ENCODE data around the gene TREML4. TPM values are rescaled to one million over a fixed set of nuclear protein-coding genes. Genes with fewer than 3 reads are reported as not detected.
"Not testable (repeated sequence)": the region's sequence is repeated elsewhere in the genome, so short reads cannot be mapped to it uniquely, and the experiment has no call there.

TREML4 gene
- total and polyA plus RNA-seq, 2 experiments from 2014 or later: not detected

- DNase-seq (ENCODE audit: low spot score): no peak
- H3K4me3 ChIP-seq: no peak overlapping the region
- H3K9me2 ChIP-seq (replicated peaks; ENCODE audit: insufficient read depth): no peaks in the 10 kb centered on the region
- H2AFZ ChIP-seq: no peak overlapping the region
- peaks cover 33% of the 10 kb centered on the region for H3K27me3 ChIP-seq
- no peaks in the 10 kb centered on the region for H3K79me2 ChIP-seq
- H4K20me1 ChIP-seq (ENCODE audit: insufficient read depth, poor library complexity, severe bottlenecking): no peaks in the 10 kb centered on the region
- TF ChIP-seq EZH2 (IDR thresholded peaks at IDR 0.05; ENCODE audit: borderline replicate concordance) (no peak), CTCF (IDR thresholded peaks at IDR 0.05; ENCODE audit: poor library complexity) (no peak), EZH2phosphoT487 (IDR thresholded peaks at IDR 0.05; ENCODE audit: low read depth, severe bottlenecking, unreplicated experiment) (no peak)
- no peaks in the 10 kb centered on the region for H3K9me3 ChIP-seq (ENCODE audit: low read depth)
- WGBS (ENCODE audit: low lambda C conversion rate, missing lambda C conversion rate): 85% methylated on average over 4 of the region's 4 CpGs
- H3K36me3 ChIP-seq (replicated peaks; ENCODE audit: insufficient read depth, low read depth): no peaks in the 10 kb centered on the region
- peaks cover 5% of the 10 kb centered on the region for H3K4me1 ChIP-seq (ENCODE audit: insufficient read depth)
- no peak overlapping the region for H3K27ac ChIP-seq
- no peak overlapping the region for H3K4me2 ChIP-seq
Observed at GRCh38 chr6:41236276-41236675, 8.1 kb downstream of the TREML4 start.

GRCh38 chr6:41237128-41237527 lies 9.0 kb downstream of the TREML4 start:
- Histone ChIP-seq H3K4me1 (ENCODE audit: insufficient read depth) (peaks cover 5% of the 10 kb centered on the region), H3K9me3 (ENCODE audit: low read depth) (no peaks in the 10 kb centered on the region), H3K27me3 (peaks cover 40% of the 10 kb centered on the region), H4K20me1 (ENCODE audit: insufficient read depth, poor library complexity, severe bottlenecking) (no peaks in the 10 kb centered on the region), H3K27ac (no peak overlapping the region), H3K4me3 (no peak overlapping the region), H3K79me2 (no peaks in the 10 kb centered on the region), H3K4me2 (no peak overlapping the region), H3K9me2 (replicated peaks; ENCODE audit: insufficient read depth) (no peaks in the 10 kb centered on the region), H3K36me3 (replicated peaks; ENCODE audit: insufficient read depth, low read depth) (no peaks in the 10 kb centered on the region), H2AFZ (no peak overlapping the region)
- no peak for TF ChIP-seq EZH2 (IDR thresholded peaks at IDR 0.05; ENCODE audit: borderline replicate concordance)
- TF ChIP-seq EZH2phosphoT487 (IDR thresholded peaks at IDR 0.05; ENCODE audit: low read depth, severe bottlenecking, unreplicated experiment): no peak
- no peak for TF ChIP-seq CTCF (IDR thresholded peaks at IDR 0.05; ENCODE audit: poor library complexity)
- WGBS (ENCODE audit: low lambda C conversion rate, missing lambda C conversion rate): 91% methylated on average over 5 of the region's 5 CpGs
- DNase-seq (ENCODE audit: low spot score): no peak

GRCh38 chr6:41239467-41240159 lies 11.5 kb downstream of the TREML4 start:
- TF ChIP-seq EZH2phosphoT487 (IDR thresholded peaks at IDR 0.05; ENCODE audit: low read depth, severe bottlenecking, unreplicated experiment) (peak; percentile 75), EZH2 (IDR thresholded peaks at IDR 0.05; ENCODE audit: borderline replicate concordance) (peak; percentile 93), CTCF (IDR thresholded peaks at IDR 0.05; ENCODE audit: poor library complexity) (no peak)
- H4K20me1 ChIP-seq (ENCODE audit: insufficient read depth, poor library complexity, severe bottlenecking): no peaks in the 10 kb centered on the region
- 7% methylated on average over 21 of the region's 22 CpGs for WGBS (ENCODE audit: low lambda C conversion rate, missing lambda C conversion rate)

GRCh38 chr6:41246529-41246928 lies 18.4 kb downstream of the TREML4 start:
- H3K4me1 ChIP-seq (ENCODE audit: insufficient read depth); H3K9me3 ChIP-seq (ENCODE audit: low read depth); H3K9me2 ChIP-seq (replicated peaks; ENCODE audit: insufficient read depth); H3K27me3 ChIP-seq; H3K4me3 ChIP-seq; H2AFZ ChIP-seq; H3K79me2 ChIP-seq; DNase-seq (ENCODE audit: low spot score); H4K20me1 ChIP-seq (ENCODE audit: insufficient read depth, poor library complexity, severe bottlenecking); H3K4me2 ChIP-seq; H3K27ac ChIP-seq; H3K36me3 ChIP-seq (replicated peaks; ENCODE audit: insufficient read depth, low read depth): not testable (repeated sequence)
- 87% methylated on average over 4 of the region's 4 CpGs for WGBS (ENCODE audit: low lambda C conversion rate, missing lambda C conversion rate)

More at GRCh38 chr6:41239467-41240159, 11.5 kb downstream of the TREML4 start:
- Histone ChIP-seq H3K27ac (no peak overlapping the region), H3K4me3 (no peak overlapping the region), H3K9me2 (replicated peaks; ENCODE audit: insufficient read depth) (no peaks in the 10 kb centered on the region), H3K9me3 (ENCODE audit: low read depth) (no peaks in the 10 kb centered on the region), H3K27me3 (peaks cover 40% of the 10 kb centered on the region), H3K79me2 (no peaks in the 10 kb centered on the region), H3K4me1 (ENCODE audit: insufficient read depth) (peaks cover 5% of the 10 kb centered on the region), H2AFZ (no peak overlapping the region), H3K36me3 (replicated peaks; ENCODE audit: insufficient read depth, low read depth) (no peaks in the 10 kb centered on the region), H3K4me2 (peak overlapping the region; percentile 55)
- DNase-seq (ENCODE audit: low spot score): no peak
